GM12801 (cell line): Measurements from ENCODE around the gene ZNF324.

Experiments used
- CTCF ChIP-seq: IDR thresholded peaks from one replicate; pipeline ENCODE4 v1.5.1; 2011; ENCODE audit warnings: control low read depth; ENCODE audit not compliant: insufficient read length; ENCODE audit errors: extremely low read depth

Gene ZNF324

GRCh38 chr19:58469241-58470013 is 2.5 kb downstream of the ZNF324 start:
- no peak for TF ChIP-seq CTCF

GRCh38 chr19:58471736-58472135 is 4.9 kb downstream of the ZNF324 start:
- no peak for TF ChIP-seq CTCF

GRCh38 chr19:58473775-58474174 is 6.9 kb downstream of the ZNF324 start:
- no peak for TF ChIP-seq CTCF

GRCh38 chr19:58474291-58474996 is 7.6 kb downstream of the ZNF324 start:
- TF ChIP-seq CTCF = no peak

- TF ChIP-seq CTCF = no peak
Measured at GRCh38 chr19:58474997-58475713, 8.3 kb downstream of the ZNF324 start.

- no peak for TF ChIP-seq CTCF
Measured at GRCh38 chr19:58475714-58476497, 9.0 kb downstream of the ZNF324 start, which contains the start of gene ZNF446. Gene ZNF446 (plus strand): TSS chr19:58476352. CDS start chr19:58477219, 867 bp downstream.
